ENCODE measurements around the gene SCARB1.
A peak's percentile ranks its signal among the peaks of the same experiment; 100 is the strongest.

Gene SCARB1

DNA sequence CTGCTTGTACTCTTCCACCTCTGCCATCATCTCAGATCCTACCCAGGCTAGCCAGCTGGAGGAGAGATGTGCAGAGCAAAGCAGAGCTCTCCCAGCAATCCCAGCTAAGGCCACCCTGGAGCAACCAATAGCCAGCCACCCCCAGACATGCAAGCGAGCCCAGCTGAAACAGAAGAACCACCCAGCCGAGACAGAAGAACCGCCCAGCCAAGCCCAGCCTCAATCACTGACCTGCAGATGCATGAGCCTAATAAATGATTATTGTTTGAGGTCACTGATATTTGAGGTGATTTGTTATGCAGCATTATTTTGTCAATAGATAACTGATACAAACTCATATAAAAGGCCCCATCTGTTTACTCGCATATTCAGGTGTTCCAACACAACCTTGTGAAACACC, 106.3 kb downstream of the SCARB1 start:
- Histone ChIP-seq H3K27me3 (ENCODE audit: low read depth, low read length) (no peaks in the 10 kb centered on the region), H3K4me3 (ENCODE audit: low read depth in 1 of 2, low read length in 2 of 2) (no peak overlapping the region), H3K27ac (ENCODE audit: low read length) (no peak overlapping the region), H3K9me3 (ENCODE audit: control insufficient read depth in 1 of 2, low read length in 2 of 2) (peaks cover 0 to 4% of the 10 kb centered on the region in 2 donors), H3K4me1 (ENCODE audit: control insufficient read depth in 1 of 2, insufficient read depth in 2 of 2, low read length in 2 of 2) (peaks cover 21 to 26% of the 10 kb centered on the region in 2 donors), H3K36me3 (ENCODE audit: control insufficient read depth in 1 of 2, insufficient read depth in 2 of 2, low read length in 2 of 2) (no peaks in the 10 kb centered on the region)

DNA sequence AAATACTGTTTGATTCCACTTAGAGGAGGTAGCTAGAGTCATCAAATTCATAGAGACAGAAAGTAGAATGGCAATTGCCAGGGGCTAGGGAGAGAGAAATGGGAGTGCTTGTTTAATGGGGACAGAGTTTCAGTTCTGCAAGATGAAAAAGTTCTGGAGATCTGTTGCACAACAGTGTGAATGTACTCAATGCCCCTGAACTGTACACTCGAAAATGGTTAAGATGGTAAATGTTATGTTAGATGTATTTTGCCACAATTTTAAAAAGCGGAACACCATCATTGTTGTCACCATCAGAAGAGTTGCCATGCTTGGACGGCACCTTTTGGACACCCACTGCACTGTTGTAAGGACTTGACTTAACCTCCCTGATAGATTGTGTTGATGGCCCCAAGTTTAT, 106.9 kb downstream of the SCARB1 start:
- Histone ChIP-seq H3K27me3 (ENCODE audit: low read depth, low read length) (no peaks in the 10 kb centered on the region), H3K4me1 (ENCODE audit: control insufficient read depth in 1 of 2, insufficient read depth in 2 of 2, low read length in 2 of 2) (peaks cover 21 to 25% of the 10 kb centered on the region in 2 donors), H3K9me3 (ENCODE audit: control insufficient read depth in 1 of 2, low read length in 2 of 2) (peaks cover 0 to 4% of the 10 kb centered on the region in 2 donors), H3K4me3 (ENCODE audit: low read depth in 1 of 2, low read length in 2 of 2) (no peak overlapping the region), H3K27ac (ENCODE audit: low read length) (peak overlapping the region; percentile 6), H3K36me3 (ENCODE audit: control insufficient read depth in 1 of 2, insufficient read depth in 2 of 2, low read length in 2 of 2) (no peaks in the 10 kb centered on the region)

DNA sequence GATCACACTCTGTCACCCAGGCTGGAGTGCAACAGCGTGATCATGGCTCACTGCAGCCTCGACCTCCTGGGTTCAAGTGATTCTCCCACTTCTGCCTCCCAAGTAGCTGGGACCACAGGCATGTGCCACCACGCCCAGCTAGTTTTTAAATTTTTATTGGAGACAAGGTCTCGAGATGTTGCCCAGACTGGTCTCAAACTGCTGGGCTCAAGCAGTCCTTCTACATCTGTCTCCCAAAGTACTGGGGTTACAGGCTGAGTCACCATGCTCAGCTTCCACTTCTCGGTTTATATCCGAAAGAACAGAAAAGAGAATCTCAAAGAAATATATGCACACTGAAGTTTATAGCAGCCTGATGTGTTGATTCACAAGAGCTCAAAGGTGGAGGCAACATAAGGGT, 107.5 kb downstream of the SCARB1 start:
- H3K9me3 ChIP-seq (ENCODE audit: control insufficient read depth in 1 of 2, low read length in 2 of 2), result peaks cover 0 to 4% of the 10 kb centered on the region in 2 donors
- H3K4me1 ChIP-seq (ENCODE audit: control insufficient read depth in 1 of 2, insufficient read depth in 2 of 2, low read length in 2 of 2), result peaks cover 21% of the 10 kb centered on the region in 2 donors
- H3K4me3 ChIP-seq (ENCODE audit: low read depth in 1 of 2, low read length in 2 of 2), result no peak overlapping the region
- H3K36me3 ChIP-seq (ENCODE audit: control insufficient read depth in 1 of 2, insufficient read depth in 2 of 2, low read length in 2 of 2), result no peaks in the 10 kb centered on the region
- no peak overlapping the region for H3K27ac ChIP-seq (ENCODE audit: low read length)
- no peaks in the 10 kb centered on the region for H3K27me3 ChIP-seq (ENCODE audit: low read depth, low read length)

DNA sequence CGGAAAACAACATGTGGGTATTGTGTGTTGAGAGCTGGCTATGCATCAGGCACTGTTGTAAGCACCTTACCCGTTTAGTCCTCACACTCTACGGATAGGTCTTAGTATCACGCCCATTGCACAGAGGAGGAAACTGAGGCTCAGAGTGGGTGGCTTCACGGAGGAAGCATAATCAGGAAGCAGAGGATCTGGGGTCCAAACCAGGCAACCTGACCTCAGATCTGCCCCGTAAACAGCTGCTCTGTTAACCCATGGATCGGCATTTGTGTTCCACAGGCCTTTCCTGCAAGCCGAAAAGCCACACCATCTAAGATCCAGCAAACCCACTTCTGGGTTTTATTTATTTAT, 107.9 kb downstream of the SCARB1 start:
- Histone ChIP-seq H3K27ac (ENCODE audit: low read length) (peak overlapping the region; percentile 85), H3K4me1 (ENCODE audit: control insufficient read depth in 1 of 2, insufficient read depth in 2 of 2, low read length in 2 of 2) (peaks cover 21% of the 10 kb centered on the region in 2 donors), H3K36me3 (ENCODE audit: control insufficient read depth in 1 of 2, insufficient read depth in 2 of 2, low read length in 2 of 2) (no peaks in the 10 kb centered on the region), H3K4me3 (ENCODE audit: low read depth in 1 of 2, low read length in 2 of 2) (peak overlapping the region in 1 of 2 donors; percentile 13), H3K27me3 (ENCODE audit: low read depth, low read length) (no peaks in the 10 kb centered on the region), H3K9me3 (ENCODE audit: control insufficient read depth in 1 of 2, low read length in 2 of 2) (peaks cover 0 to 4% of the 10 kb centered on the region in 2 donors)

DNA sequence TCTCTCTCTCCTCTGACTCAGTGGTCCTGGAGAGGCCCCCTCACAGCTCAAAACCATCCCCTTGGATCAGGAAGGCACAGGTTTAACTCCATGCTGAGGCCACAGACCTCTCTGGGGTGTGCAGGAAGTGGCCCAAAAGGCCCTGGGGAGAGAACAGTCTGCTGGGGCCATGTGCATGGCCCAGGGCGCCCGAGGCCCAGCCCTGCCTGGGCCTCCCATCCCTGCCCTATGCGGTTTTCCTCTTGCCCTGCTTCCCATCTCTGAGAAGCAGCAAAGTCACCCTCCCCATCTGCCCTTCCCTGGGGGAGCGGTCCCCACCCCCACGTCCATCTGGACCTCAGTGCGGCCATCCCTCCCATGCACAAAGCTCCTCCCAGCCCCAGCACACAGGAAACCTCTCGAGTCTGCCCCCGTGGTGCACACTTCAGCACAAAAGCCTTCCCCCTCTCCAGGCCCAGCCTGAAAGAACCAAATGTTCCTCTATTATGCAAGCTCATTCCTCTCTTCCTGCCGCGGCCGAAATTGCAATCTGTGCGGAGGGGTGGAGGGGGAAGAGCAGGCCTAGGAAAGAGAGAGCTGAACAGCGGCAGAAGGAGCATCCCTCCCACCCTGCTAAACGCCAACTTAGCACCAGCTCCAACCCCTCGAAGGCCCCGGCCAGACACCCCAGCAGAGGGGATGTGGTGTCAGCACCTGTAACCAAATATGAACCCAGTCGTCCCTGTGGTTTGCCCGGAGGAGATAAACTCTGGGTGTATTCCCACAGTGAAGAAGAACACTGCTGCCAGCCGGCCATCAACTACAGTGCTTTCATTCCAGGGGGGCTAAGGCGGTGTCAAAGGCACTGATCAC, 108.5 kb downstream of the SCARB1 start:
- Histone ChIP-seq H3K4me1 (ENCODE audit: control insufficient read depth in 1 of 2, insufficient read depth in 2 of 2, low read length in 2 of 2) (peaks cover 21% of the 10 kb centered on the region in 2 donors), H3K27ac (ENCODE audit: low read length) (peak overlapping the region; percentile 85), H3K9me3 (ENCODE audit: control insufficient read depth in 1 of 2, low read length in 2 of 2) (peaks cover 0 to 4% of the 10 kb centered on the region in 2 donors), H3K36me3 (ENCODE audit: control insufficient read depth in 1 of 2, insufficient read depth in 2 of 2, low read length in 2 of 2) (no peaks in the 10 kb centered on the region), H3K27me3 (ENCODE audit: low read depth, low read length) (no peaks in the 10 kb centered on the region), H3K4me3 (ENCODE audit: low read depth in 1 of 2, low read length in 2 of 2) (peak overlapping the region in 1 of 2 donors; percentile 13)

DNA sequence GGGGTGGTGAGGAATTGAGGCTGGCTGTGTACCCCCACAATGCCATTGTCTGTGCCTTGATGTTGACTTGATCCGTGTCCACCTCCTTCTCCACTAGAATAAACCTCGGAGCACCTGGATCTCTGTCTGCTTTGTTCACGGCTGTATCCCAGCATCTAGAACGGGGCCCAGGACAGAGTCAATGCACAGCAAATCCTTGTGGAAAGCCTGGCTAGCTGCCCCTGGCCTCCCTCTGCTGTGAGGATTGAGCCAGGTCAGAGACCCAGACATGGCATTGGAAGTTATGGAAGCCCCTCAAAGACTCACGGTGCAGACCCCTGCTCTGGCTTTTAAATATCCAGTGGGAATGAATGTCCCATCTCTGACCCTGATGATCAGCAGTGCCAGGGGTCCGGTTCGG, 109.2 kb downstream of the SCARB1 start:
- peak overlapping the region in 1 of 2 donors; percentile 13 for H3K4me3 ChIP-seq (ENCODE audit: low read depth in 1 of 2, low read length in 2 of 2)
- no peaks in the 10 kb centered on the region for H3K27me3 ChIP-seq (ENCODE audit: low read depth, low read length)
- peaks cover 0 to 4% of the 10 kb centered on the region in 2 donors for H3K9me3 ChIP-seq (ENCODE audit: control insufficient read depth in 1 of 2, low read length in 2 of 2)
- H3K4me1 ChIP-seq (ENCODE audit: control insufficient read depth in 1 of 2, insufficient read depth in 2 of 2, low read length in 2 of 2), result peaks cover 19 to 21% of the 10 kb centered on the region in 2 donors
- H3K36me3 ChIP-seq (ENCODE audit: control insufficient read depth in 1 of 2, insufficient read depth in 2 of 2, low read length in 2 of 2), result no peaks in the 10 kb centered on the region
- peak overlapping the region; percentile 85 for H3K27ac ChIP-seq (ENCODE audit: low read length)

DNA sequence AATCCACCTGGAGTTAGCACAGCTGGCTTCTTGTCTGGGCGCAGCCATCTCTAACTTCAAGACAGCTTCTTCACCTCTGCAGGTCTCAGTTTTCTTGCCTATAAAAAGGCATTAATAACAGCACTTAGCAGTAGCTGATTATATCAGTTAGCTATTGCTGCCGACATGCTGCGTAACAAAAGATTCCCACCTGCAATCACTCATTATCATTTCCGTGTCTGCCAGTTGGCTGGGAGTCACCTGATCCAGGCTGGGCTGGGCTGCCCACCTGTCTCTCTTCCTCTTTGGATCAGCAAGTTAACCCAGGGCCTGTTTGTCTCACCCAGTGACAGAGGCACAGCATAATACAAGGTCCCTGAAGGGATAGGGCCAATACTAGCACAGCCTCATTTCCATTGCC, 109.7 kb downstream of the SCARB1 start:
- Histone ChIP-seq H3K27ac (ENCODE audit: low read length) (peak overlapping the region; percentile 85), H3K27me3 (ENCODE audit: low read depth, low read length) (no peaks in the 10 kb centered on the region), H3K36me3 (ENCODE audit: control insufficient read depth in 1 of 2, insufficient read depth in 2 of 2, low read length in 2 of 2) (no peaks in the 10 kb centered on the region), H3K4me3 (ENCODE audit: low read depth in 1 of 2, low read length in 2 of 2) (no peak overlapping the region), H3K9me3 (ENCODE audit: control insufficient read depth in 1 of 2, low read length in 2 of 2) (peaks cover 0 to 4% of the 10 kb centered on the region in 2 donors), H3K4me1 (ENCODE audit: control insufficient read depth in 1 of 2, insufficient read depth in 2 of 2, low read length in 2 of 2) (peaks cover 14 to 21% of the 10 kb centered on the region in 2 donors)

DNA sequence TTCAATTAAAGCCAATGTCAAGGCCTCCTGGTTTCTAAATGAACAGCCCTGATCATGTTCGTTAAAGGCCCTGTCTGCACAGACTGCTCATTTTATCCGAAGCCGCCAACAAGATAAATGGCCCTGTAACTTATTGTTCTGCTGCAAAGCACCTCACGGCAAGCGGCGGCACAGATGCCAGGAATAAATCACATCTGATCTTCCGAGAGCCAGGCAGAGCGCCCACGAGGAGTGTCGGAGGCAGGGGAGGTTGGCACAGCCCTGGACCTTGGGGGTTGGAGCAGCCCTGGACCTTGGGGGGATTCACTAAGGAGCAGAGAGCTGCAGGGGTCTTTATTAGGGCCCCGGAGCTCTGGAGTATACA, 110.5 kb downstream of the SCARB1 start:
- Histone ChIP-seq H3K27ac (ENCODE audit: low read length) (no peak overlapping the region), H3K27me3 (ENCODE audit: low read depth, low read length) (no peaks in the 10 kb centered on the region), H3K4me1 (ENCODE audit: control insufficient read depth in 1 of 2, insufficient read depth in 2 of 2, low read length in 2 of 2) (peaks cover 12 to 21% of the 10 kb centered on the region in 2 donors), H3K4me3 (ENCODE audit: low read depth in 1 of 2, low read length in 2 of 2) (no peak overlapping the region), H3K36me3 (ENCODE audit: control insufficient read depth in 1 of 2, insufficient read depth in 2 of 2, low read length in 2 of 2) (no peaks in the 10 kb centered on the region), H3K9me3 (ENCODE audit: control insufficient read depth in 1 of 2, low read length in 2 of 2) (peaks cover 0 to 4% of the 10 kb centered on the region in 2 donors)

DNA sequence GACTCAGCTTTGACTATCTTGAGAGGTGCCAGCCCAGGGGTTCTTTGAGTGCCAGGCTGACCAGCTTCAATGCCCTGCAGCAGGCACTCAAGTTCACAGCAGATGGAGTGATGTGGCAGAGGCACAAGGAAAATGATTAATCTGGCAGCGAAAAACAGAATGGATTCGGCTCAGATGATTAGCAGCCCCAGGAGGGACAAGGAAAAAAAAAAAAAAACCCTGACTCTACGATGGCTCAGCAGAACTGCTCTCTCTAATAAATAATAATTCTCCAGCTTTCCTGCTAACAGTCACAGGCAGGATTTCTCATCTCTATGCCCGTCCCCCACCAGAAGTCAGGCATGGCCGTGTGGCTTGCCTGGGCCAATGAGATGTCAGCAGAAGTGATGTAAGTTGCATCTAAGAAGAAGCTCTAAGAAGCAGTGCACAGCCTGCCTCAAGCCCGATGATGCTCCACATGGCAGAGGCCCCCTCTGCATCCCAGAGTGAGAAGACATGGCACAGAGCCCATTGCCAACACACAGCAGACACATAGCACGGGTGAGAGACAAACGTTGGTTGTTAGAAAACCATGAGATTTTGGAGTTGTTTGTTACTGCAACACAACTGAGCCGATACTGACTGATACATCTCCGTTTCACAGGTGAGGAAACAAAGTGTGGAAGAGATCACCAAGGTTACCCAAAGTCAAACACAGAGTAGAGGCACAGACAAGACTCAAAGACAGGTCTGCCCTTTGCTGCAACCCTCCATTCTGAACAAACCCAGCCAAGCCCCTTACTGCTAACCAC, 111.0 kb downstream of the SCARB1 start:
- H3K27me3 ChIP-seq (ENCODE audit: low read depth, low read length), result no peaks in the 10 kb centered on the region
- H3K4me3 ChIP-seq (ENCODE audit: low read depth in 1 of 2, low read length in 2 of 2), result no peak overlapping the region
- peaks cover 0 to 4% of the 10 kb centered on the region in 2 donors for H3K9me3 ChIP-seq (ENCODE audit: control insufficient read depth in 1 of 2, low read length in 2 of 2)
- H3K4me1 ChIP-seq (ENCODE audit: control insufficient read depth in 1 of 2, insufficient read depth in 2 of 2, low read length in 2 of 2), result peaks cover 12 to 21% of the 10 kb centered on the region in 2 donors
- H3K27ac ChIP-seq (ENCODE audit: low read length), result no peak overlapping the region
- H3K36me3 ChIP-seq (ENCODE audit: control insufficient read depth in 1 of 2, insufficient read depth in 2 of 2, low read length in 2 of 2), result no peaks in the 10 kb centered on the region

DNA sequence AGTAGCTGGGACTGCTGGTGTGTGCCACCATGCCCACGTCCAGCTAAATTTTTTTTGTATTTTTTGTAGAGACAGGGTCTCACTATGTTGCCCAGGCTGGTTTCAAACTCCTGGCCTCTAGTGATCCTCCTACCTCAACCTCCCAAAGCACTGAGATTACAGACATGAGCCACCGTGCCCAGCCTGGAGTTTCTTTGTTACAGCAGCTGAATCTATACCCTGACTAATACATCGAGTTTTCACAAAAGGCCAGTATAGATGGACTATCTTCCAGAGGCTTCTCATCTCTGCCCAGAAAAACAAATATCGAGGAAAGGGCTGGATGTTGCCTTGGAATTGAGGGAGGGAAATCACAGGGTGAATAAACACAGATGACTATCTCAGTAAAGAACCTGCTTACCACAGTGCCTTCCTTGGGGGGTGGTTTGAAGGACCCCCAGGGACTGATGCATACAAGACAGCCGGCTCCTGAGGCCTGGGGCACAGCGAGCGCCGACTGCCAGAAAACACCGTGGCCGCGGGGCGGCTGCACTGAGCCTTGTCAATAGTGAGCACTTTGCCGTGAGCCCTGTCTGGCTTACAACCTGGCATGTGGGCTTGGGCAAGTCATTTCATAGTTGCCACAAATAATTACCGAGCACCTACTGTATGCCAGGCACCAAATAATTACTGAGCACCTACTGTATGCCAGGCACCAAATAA, 111.9 kb downstream of the SCARB1 start:
- H3K27ac ChIP-seq (ENCODE audit: low read length), result no peak overlapping the region
- no peak overlapping the region for H3K4me3 ChIP-seq (ENCODE audit: low read depth in 1 of 2, low read length in 2 of 2)
- H3K9me3 ChIP-seq (ENCODE audit: control insufficient read depth in 1 of 2, low read length in 2 of 2), result no peaks in the 10 kb centered on the region
- no peaks in the 10 kb centered on the region for H3K27me3 ChIP-seq (ENCODE audit: low read depth, low read length)
- H3K4me1 ChIP-seq (ENCODE audit: control insufficient read depth in 1 of 2, insufficient read depth in 2 of 2, low read length in 2 of 2), result peaks cover 17 to 27% of the 10 kb centered on the region in 2 donors
- no peaks in the 10 kb centered on the region for H3K36me3 ChIP-seq (ENCODE audit: control insufficient read depth in 1 of 2, insufficient read depth in 2 of 2, low read length in 2 of 2)
